GM13976 (cell line): Measurements from ENCODE around the gene EFCAB13.

Source experiments
- DNase-seq: peaks from one replicate; pipeline ENCODE4 v3.0.0; 2012; ENCODE audit warnings: low spot score
- in situ Hi-C: fragments of 300-500 bp; cut with MboI; formaldehyde crosslinking; loops from one replicate; pipeline ENCODE4 v1.12.0; 2022; ENCODE audit warnings: low sequenced_read_pairs, mixed read lengths, inconsistent platforms; ENCODE audit not compliant: unreplicated experiment
- TF ChIP-seq, protein P1 (sequence below): IDR thresholded peaks from 2 replicates; pipeline ENCODE4 v1.5.1; 2012; ENCODE audit warnings: borderline replicate concordance, mild to moderate bottlenecking; ENCODE audit not compliant: insufficient read depth; ENCODE audit errors: extremely low read depth, missing control alignments, control extremely low read depth

EFCAB13 gene, protein sequence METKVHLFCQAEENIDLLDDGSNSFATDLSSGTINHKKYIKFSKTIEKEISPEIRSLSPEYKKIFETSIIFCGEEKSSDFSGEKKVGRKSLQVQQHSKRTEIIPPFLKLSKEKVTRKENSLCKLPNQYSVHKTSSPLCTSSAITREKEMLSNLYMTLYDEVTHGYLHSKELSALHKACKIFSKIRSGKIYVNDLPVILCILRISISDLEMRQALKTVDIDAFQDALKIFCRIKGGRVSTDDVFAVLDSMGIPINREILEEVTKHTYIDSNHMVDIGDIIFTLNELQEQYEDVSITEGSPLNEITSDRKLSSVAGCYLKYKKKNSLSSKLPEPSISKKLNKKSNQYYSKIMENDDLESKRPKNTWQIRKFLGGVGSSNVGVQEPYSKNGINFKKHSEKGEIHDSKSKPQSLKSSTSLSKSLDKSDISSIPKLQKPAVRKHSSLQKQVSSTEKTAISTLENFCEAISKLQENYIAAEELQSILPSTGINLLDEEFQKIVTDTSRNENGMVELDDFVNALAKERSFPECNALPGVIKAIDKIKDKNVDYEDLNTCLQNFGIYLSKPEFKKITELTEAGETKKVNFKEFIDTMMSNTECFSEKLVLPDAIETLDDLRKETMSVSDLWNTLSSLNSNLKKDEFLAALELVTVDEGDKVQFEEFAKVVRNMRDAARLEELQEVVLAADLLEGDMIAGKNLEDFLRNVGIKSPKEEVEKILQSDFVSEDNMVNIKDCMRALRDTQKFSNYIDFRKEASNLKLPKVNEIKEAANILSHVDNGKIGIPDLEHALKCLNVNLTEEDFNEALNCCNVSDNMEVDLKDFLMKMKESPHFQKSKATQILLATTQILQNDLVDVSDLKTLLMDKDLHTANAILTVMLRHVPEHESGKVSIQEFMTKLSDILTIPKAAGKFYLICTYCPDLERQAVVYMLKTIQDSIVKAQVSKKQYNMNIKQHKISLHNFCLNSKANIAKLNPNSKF

DNA sequence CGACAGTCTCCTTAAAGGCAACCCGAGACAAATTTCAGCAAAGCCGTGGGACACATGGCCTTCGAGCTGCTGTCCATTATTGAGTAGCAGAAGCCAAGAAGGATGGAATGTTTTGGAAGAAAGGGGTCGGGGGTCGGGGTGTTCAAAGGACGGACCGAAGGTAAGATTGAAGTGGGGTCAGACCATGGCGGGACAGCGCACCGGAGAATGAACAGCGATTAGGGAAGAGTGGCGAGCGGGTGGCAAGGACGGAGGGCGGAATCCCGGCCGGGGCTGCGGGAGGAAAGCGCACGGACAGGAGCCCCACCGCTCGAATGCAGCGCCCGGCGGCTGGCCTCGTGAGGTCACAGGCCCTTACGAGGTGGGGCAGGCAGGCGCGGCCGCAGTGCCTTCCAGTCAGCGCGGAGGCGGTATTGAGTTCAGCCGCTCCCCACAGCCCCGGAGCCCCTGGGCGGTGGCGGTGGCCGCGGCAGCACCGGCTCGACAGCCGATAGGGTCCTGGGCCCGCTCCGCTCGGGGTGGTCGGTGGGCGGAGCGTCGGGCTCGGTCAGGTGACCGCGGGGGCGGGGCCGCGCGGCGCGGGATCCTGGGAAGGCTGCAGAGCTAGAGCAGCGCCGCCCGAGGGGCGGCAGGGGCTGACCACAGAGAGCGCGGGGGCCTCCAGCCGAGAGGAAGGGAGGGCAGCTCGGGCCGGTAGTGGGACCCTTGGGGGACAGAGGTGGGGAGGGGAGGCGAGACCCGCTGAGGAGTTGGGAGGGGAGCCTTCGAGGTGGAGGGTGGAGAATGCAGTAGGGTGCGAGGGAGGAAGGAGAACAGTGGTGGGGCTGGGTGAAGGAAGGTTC lies at the start of gene EFCAB13:
TSS of gene EFCAB13 (plus strand) at position 574 of the 842 bp plus-strand sequence. CDS start 4,399 bp downstream, outside the sequence.
- TF ChIP-seq, protein P1, sequence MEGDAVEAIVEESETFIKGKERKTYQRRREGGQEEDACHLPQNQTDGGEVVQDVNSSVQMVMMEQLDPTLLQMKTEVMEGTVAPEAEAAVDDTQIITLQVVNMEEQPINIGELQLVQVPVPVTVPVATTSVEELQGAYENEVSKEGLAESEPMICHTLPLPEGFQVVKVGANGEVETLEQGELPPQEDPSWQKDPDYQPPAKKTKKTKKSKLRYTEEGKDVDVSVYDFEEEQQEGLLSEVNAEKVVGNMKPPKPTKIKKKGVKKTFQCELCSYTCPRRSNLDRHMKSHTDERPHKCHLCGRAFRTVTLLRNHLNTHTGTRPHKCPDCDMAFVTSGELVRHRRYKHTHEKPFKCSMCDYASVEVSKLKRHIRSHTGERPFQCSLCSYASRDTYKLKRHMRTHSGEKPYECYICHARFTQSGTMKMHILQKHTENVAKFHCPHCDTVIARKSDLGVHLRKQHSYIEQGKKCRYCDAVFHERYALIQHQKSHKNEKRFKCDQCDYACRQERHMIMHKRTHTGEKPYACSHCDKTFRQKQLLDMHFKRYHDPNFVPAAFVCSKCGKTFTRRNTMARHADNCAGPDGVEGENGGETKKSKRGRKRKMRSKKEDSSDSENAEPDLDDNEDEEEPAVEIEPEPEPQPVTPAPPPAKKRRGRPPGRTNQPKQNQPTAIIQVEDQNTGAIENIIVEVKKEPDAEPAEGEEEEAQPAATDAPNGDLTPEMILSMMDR: peak; percentile 12
- in situ Hi-C loops: no loop called here

DNA sequence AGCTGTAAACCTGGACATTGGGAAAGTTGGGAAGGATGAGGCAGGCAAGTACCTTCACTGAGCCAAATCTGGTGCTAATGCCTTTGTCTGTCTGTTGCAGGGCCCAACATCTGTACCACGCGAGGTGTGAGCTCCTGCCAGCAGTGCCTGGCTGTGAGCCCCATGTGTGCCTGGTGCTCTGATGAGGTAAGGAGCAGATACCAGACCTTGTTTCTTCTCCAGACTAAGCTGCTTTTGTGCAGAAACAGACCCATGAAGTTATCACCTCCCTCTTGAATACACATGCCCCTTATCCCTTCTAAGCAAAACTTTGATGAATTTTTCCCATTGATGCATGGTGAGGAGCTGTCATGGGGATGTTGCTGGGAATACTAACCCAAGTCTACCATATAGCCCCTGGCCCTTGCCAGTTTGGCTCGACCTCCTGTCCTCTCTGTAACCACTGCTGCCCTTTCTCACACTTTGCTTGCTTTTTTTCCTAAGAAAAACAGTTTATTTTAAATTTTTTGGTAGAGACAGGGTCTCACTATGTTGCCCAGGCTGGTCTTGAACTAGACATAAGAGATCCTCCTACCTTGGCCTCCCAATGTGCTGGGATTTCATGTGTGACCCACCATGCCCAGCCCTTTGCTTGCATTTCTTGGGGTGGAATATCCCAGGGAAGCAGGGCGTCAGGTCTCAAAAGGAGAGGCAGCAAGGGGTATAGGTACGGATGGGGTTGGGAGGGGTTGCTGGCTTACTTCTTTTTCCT lies 49.3 kb upstream of the EFCAB13 start:
- no peak for DNase-seq
- in situ Hi-C loops: no loop called here
- TF ChIP-seq, protein P1: no peak

More for the DNA sequence above, at the start of gene EFCAB13:
- DNase-seq: peak; percentile 92

DNA sequence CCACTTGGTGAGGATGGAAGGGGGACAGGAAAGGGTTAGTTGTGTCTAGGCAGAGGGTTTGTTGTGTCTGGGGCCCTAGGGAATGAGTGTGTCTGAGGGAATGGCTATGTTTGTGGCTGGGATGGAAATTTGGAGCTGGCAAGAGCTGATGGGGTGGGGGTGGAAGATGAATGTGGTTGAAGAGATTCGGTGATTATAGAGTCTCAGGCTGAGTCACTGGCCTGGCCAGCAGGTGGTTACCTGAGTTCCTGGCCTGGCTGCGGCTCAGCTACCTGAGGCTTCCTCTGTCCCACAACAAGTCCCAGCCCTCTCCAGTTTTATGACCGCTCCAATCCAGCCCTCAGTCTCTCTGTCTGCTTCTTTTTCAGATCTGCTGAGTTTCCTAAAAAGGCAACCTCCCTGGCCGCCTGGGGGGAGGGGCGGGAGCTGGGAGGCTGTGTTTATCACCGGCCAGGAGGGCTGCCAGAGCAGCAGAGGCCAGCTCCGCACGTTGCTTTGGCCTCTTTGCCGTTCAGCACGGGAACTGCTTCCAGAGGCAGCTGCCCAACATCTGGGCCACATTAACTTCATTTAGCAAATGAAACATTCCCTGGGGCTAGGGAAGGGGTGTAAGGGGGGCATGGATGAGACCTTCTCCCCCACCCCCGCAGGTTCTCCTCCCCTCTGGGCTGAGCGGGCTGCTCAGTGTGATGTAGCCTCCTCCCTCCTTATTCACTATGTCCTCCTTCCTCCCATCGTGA lies 48.3 kb upstream of the EFCAB13 start:
- in situ Hi-C loops: no loop called here
- DNase-seq: no peak
- TF ChIP-seq, protein P1: no peak

DNA sequence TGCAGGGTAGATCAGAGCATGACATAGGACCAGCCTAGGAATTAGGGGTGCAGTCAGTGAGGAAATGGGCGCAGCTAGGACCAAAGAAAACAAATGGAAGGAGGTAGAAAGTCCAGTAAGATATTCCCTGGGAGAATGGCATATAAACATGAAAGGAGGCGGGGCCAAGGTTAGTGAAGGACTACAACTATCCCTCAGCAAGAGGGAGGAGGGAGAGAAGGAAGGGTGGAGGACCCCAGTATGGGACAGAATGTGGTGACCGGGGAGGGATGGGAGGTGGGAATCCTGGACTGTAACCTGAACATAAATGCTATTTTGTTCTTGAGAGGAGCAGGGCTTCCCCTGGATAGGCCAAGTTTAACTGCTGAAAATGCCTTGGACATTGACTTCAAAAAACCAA lies 47.3 kb upstream of the EFCAB13 start:
- TF ChIP-seq, protein P1: no peak
- in situ Hi-C loops: no loop called here
- no peak for DNase-seq

DNA sequence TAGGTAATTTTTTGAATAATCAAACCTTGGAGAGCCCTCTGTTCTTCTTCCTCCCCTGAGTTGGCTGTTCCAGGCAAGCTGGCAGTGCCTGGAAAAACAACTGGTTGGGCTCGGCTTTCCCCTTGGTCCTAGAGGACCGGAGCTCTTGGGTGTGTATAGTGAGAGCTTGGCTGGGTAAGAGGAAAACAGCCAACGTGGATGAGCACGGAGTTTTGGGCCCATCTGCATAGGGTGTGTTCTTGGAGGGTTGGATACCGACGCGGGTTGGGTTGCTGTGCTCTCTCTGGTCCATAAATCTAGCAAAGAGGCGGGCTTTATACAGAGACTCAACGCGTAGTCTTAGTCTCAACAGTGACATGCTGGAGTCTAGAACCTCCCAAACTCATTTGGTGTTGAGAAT lies 46.9 kb upstream of the EFCAB13 start:
- TF ChIP-seq, protein P1: no peak
- in situ Hi-C loops: no loop called here
- no peak for DNase-seq
